Measurements from ENCODE around the gene PPP1R9B. TPM values are rescaled to one million over a fixed set of nuclear protein-coding genes. Genes with fewer than 3 reads are reported as not detected.
A peak's percentile ranks its signal among the peaks of the same experiment; 100 is the strongest.

PPP1R9B gene
- total and polyA plus RNA-seq, 2 experiments from 2014 or later = 5.1 to 26.2 TPM

DNA sequence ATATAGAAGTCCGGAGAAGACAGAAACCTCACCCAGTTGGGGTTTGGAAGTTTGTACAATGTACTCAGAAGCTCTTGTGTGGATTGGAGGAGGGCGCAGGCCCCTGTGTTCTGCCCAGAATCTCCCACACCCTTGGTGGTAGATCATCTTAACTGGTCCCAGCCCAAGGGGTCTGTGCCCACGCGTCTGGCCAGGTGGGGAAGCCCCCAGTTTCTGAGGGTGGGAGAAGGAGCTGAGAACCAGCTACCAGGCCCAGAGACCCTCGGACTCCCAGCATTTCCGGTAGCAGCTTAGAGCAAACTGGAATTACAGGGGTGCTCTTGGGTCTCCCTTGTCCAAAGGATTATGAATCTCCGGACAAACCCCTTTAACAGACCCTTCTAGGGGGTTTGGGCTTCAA is 2.3 kb upstream of the PPP1R9B start:
- 81% methylated on average over 7 of the region's 7 CpGs for WGBS (ENCODE audit: low lambda C conversion rate, missing lambda C conversion rate)
- Histone ChIP-seq H3K27me3 (no peaks in the 10 kb centered on the region), H3K4me1 (ENCODE audit: insufficient read depth) (peaks cover 14% of the 10 kb centered on the region), H3K4me3 (no peak overlapping the region), H3K36me3 (replicated peaks; ENCODE audit: insufficient read depth, low read depth) (no peaks in the 10 kb centered on the region), H3K9me3 (ENCODE audit: low read depth) (no peaks in the 10 kb centered on the region), H2AFZ (peak overlapping the region; percentile 88), H4K20me1 (ENCODE audit: insufficient read depth, poor library complexity, severe bottlenecking) (peaks cover 20% of the 10 kb centered on the region), H3K79me2 (peaks cover 29% of the 10 kb centered on the region), H3K4me2 (peak overlapping the region; percentile 98), H3K27ac (peak overlapping the region; percentile 83), H3K9me2 (replicated peaks; ENCODE audit: insufficient read depth) (no peaks in the 10 kb centered on the region)
- no peak for DNase-seq (ENCODE audit: low spot score)
- TF ChIP-seq EZH2 (IDR thresholded peaks at IDR 0.05; ENCODE audit: borderline replicate concordance) = no peak
- TF ChIP-seq EZH2phosphoT487 (IDR thresholded peaks at IDR 0.05; ENCODE audit: low read depth, severe bottlenecking, unreplicated experiment) = no peak
- TF ChIP-seq CTCF (IDR thresholded peaks at IDR 0.05; ENCODE audit: poor library complexity) = no peak

DNA sequence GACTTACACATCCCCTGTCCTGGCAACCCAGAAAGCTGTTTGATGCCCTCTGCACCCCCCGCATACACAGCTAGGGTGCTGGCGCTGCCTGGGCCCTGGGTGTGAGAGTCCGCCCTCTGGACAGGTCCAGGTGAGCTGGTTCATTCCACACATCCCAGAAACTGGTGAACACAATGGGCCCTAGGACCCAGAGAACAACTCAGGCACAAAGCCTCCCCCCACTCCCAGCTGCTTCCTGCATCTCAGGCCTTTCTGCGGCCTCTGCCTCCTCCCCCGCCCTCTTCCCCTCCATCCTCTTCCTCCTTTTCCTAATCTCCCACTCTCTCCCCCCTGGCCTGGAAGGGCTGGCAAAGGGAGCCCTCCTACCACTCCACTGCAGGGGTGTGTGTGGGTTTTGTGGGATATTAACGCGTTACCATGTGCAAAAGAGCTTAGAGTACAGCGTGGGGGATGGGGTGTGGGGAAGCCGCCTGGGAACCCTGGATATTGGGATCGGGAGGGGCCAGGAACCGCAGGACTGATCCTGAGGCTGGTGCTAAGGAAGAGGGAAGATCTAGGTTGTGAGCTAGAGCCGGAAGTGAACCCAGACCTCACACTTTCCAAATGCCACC is 1.6 kb upstream of the PPP1R9B start:
- Histone ChIP-seq H3K4me1 (ENCODE audit: insufficient read depth) (peaks cover 21% of the 10 kb centered on the region), H3K27me3 (no peaks in the 10 kb centered on the region), H3K9me3 (ENCODE audit: low read depth) (no peaks in the 10 kb centered on the region), H3K27ac (peak overlapping the region; percentile 83), H3K4me3 (peak overlapping the region; percentile 21), H4K20me1 (ENCODE audit: insufficient read depth, poor library complexity, severe bottlenecking) (peaks cover 27% of the 10 kb centered on the region), H3K9me2 (replicated peaks; ENCODE audit: insufficient read depth) (no peaks in the 10 kb centered on the region), H3K79me2 (peaks cover 36% of the 10 kb centered on the region), H2AFZ (peak overlapping the region; percentile 88), H3K4me2 (peak overlapping the region; percentile 98), H3K36me3 (replicated peaks; ENCODE audit: insufficient read depth, low read depth) (no peaks in the 10 kb centered on the region)
- WGBS (ENCODE audit: low lambda C conversion rate, missing lambda C conversion rate) = 6% methylated on average over 11 of the region's 12 CpGs
- no peak for TF ChIP-seq CTCF (IDR thresholded peaks at IDR 0.05; ENCODE audit: poor library complexity)
- DNase-seq (ENCODE audit: low spot score) = peak; percentile 91

DNA sequence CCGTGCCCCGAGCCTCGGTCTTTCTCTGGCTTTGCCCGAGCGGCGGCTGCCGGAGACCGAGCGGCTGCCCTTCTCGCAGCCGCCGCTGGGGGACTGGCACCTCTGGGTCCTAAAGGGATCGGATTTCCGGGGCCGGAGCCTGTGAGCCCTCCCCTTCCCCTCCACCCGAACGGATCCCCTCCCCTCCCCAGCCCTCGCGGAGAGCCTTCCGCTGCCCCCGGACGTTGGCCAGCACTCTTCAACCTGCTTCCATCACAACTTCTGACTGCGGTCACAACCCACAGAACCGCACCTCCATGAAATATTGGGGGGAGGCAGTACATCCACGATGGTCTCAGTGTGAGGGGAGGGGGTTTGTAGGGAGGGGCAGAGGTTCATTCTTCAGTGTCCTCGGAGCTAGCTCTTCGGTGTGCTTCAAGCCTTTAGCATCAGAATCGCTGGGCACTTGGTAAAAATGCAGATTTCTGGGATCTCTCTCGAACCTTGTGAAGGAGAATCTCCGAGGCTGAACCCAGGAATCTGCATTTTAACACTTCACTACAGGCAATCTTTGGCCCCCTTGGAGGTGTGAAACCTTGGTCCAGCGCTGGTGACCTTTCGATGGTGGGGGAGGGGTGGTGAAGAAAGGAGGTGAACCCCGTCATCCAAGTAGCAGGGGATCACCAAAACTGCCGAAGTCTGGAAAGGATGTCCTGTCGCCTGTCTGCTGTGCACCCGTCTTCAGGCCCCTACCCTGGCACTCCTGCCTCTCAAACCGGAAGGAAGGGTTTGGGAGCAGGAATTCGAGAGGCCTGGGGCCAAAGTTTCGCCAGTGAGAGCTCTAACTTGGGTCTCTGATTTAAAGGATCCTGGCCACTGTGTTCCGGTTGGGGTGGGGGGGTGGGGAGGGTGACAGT is 812 bp upstream of the PPP1R9B start:
- H3K27ac ChIP-seq = peak overlapping the region; percentile 83
- peak; percentile 49 for TF ChIP-seq CTCF (IDR thresholded peaks at IDR 0.05; ENCODE audit: poor library complexity)
- no peak for TF ChIP-seq EZH2 (IDR thresholded peaks at IDR 0.05; ENCODE audit: borderline replicate concordance)
- H3K36me3 ChIP-seq (replicated peaks; ENCODE audit: insufficient read depth, low read depth) = no peaks in the 10 kb centered on the region
- peaks cover 35% of the 10 kb centered on the region for H4K20me1 ChIP-seq (ENCODE audit: insufficient read depth, poor library complexity, severe bottlenecking)
- H3K9me3 ChIP-seq (ENCODE audit: low read depth) = no peaks in the 10 kb centered on the region
- H3K4me2 ChIP-seq = peak overlapping the region; percentile 98
- H3K4me1 ChIP-seq (ENCODE audit: insufficient read depth) = peaks cover 29% of the 10 kb centered on the region
- 2% methylated on average over 30 of the region's 40 CpGs for WGBS (ENCODE audit: low lambda C conversion rate, missing lambda C conversion rate)
- H2AFZ ChIP-seq = peak overlapping the region; percentile 88
- no peaks in the 10 kb centered on the region for H3K27me3 ChIP-seq
- DNase-seq (ENCODE audit: low spot score) = peak; percentile 96
- H3K9me2 ChIP-seq (replicated peaks; ENCODE audit: insufficient read depth) = no peaks in the 10 kb centered on the region
- peaks cover 44% of the 10 kb centered on the region for H3K79me2 ChIP-seq
- peak overlapping the region; percentile 98 for H3K4me3 ChIP-seq

Measured in hepatocyte (in vitro differentiated cells).